Neural cell (in vitro differentiated cells): ENCODE measurements around the gene HRH2. TPM values are rescaled to one million over a fixed set of nuclear protein-coding genes. Genes with fewer than 3 reads are reported as not detected.

ENCODE experiments used
- H2AFZ ChIP-seq: fragments of 200-600, 300-800 bp; sonication (generic), shearing (Covaris generic); 2 replicates; pipeline ENCODE4 v1.6.0; 2014; ENCODE audit warnings: low read depth, mild to moderate bottlenecking, antibody characterized with exemption, low read length, moderate library complexity
- H3F3A ChIP-seq: fragments of 200-600 bp; shearing (Covaris generic); 2 replicates; pipeline ENCODE4 v1.6.1; 2016; ENCODE audit warnings: mild to moderate bottlenecking, moderate library complexity, mixed read lengths, antibody characterized with exemption, low read length; ENCODE audit not compliant: insufficient read depth, poor library complexity, severe bottlenecking
- H3K27ac ChIP-seq: fragments of 200-600, 300-800 bp; sonication (generic), shearing (Covaris generic); 2 replicates; pipeline ENCODE4 v1.5.1; 2014; ENCODE audit warnings: mild to moderate bottlenecking, low read length, moderate library complexity
- H3K27me3 ChIP-seq: fragments of 300-800, 200-600 bp; sonication (generic), shearing (Covaris generic); 2 replicates; pipeline ENCODE4 v1.6.0; 2014; ENCODE audit warnings: mild to moderate bottlenecking, low read depth, low read length, moderate library complexity; ENCODE audit not compliant: insufficient read depth
- H3K36me3 ChIP-seq: fragments of 300-800, 200-600 bp; sonication (generic), shearing (Covaris generic); 2 replicates; pipeline ENCODE4 v1.5.1; 2014; ENCODE audit warnings: mild to moderate bottlenecking, antibody characterized with exemption, low read length, moderate library complexity; ENCODE audit not compliant: insufficient read depth
- H3K4me2 ChIP-seq: fragments of 300-800, 200-600 bp; sonication (generic), shearing (Covaris generic); 2 replicates; pipeline ENCODE4 v1.6.0; 2014; ENCODE audit warnings: mild to moderate bottlenecking, low read length
- H3K4me3 ChIP-seq: fragments of 300-800, 200-600 bp; sonication (generic), shearing (Covaris generic); 2 replicates; pipeline ENCODE4 v1.5.1; 2014; ENCODE audit warnings: mild to moderate bottlenecking, low read length, moderate library complexity
- H3K79me2 ChIP-seq: fragments of 200-600 bp; shearing (Covaris generic); replicated peaks from 2 replicates; pipeline ENCODE4 v1.6.0; 2014; ENCODE audit warnings: mild to moderate bottlenecking, low read length, moderate library complexity; ENCODE audit not compliant: insufficient read depth
- H3K9ac ChIP-seq: fragments of 300-800, 200-600 bp; sonication (generic), shearing (Covaris generic); 2 replicates; pipeline ENCODE4 v1.6.1; 2016; ENCODE audit warnings: mild to moderate bottlenecking, low read length, mixed read lengths
- H3K9me2 ChIP-seq: fragments of 200-600 bp; shearing (Covaris generic); 2 replicates; pipeline ENCODE4 v1.6.1; 2016; ENCODE audit warnings: mild to moderate bottlenecking, low read length, mixed read lengths; ENCODE audit not compliant: insufficient read depth
- H3K9me3 ChIP-seq: fragments of 200-600, 300-800 bp; sonication (generic), shearing (Covaris generic); 2 replicates; pipeline ENCODE4 v1.6.1; 2016; ENCODE audit warnings: mild to moderate bottlenecking, mixed run types, low read length, moderate library complexity, mixed read lengths
- H4K20me1 ChIP-seq: fragments of 200-600 bp; shearing (Covaris generic); 2 replicates; pipeline ENCODE4 v1.6.1; 2016; ENCODE audit warnings: mild to moderate bottlenecking, mixed run types; ENCODE audit not compliant: insufficient read depth
- CTCF ChIP-seq: fragments of 450-650 bp; IDR thresholded peaks from 2 replicates; pipeline ENCODE4 v1.5.1; 2014; ENCODE audit warnings: antibody characterized with exemption, mild to moderate bottlenecking, moderate library complexity; ENCODE audit not compliant: poor library complexity, severe bottlenecking
- EP300 ChIP-seq: fragments of 450-650 bp; conservative IDR thresholded peaks from 2 replicates; pipeline ENCODE4 v1.6.1; 2014; ENCODE audit warnings: antibody characterized with exemption, mild to moderate bottlenecking, moderate library complexity; ENCODE audit not compliant: poor library complexity, severe bottlenecking
- EZH2 ChIP-seq: fragments of 200-600, 300-800 bp; shearing (Covaris generic), sonication (generic); IDR thresholded peaks from 2 replicates; pipeline ENCODE4 v1.6.1; 2014; ENCODE audit warnings: antibody characterized with exemption, low read length, borderline replicate concordance, mild to moderate bottlenecking; ENCODE audit not compliant: insufficient read depth, poor library complexity, severe bottlenecking
- MXI1 ChIP-seq: fragments of 450-650 bp; conservative IDR thresholded peaks from 2 replicates; pipeline ENCODE4 v1.6.1; 2014; ENCODE audit warnings: antibody characterized with exemption, mild to moderate bottlenecking; ENCODE audit not compliant: poor library complexity, severe bottlenecking
- POLR2AphosphoS5 ChIP-seq: IDR thresholded peaks from 2 replicates; pipeline ENCODE4 v1.6.1; 2012
- RAD21 ChIP-seq: fragments of 450-650 bp; conservative IDR thresholded peaks from 2 replicates; pipeline ENCODE4 v1.6.1; 2014; ENCODE audit warnings: antibody characterized with exemption, mild to moderate bottlenecking, moderate library complexity
- REST ChIP-seq: IDR thresholded peaks from 2 replicates; pipeline ENCODE4 v1.6.1; 2012; ENCODE audit warnings: borderline replicate concordance
- SMC3 ChIP-seq: fragments of 450-650 bp; conservative IDR thresholded peaks from 2 replicates; pipeline ENCODE4 v1.6.1; 2014; ENCODE audit warnings: antibody characterized with exemption, mild to moderate bottlenecking, moderate library complexity; ENCODE audit not compliant: poor library complexity
- TAF1 ChIP-seq: IDR thresholded peaks from 2 replicates; pipeline ENCODE4 v1.6.1; 2012; ENCODE audit warnings: low read depth
- polyA plus RNA-seq: library from polyadenylated mRNA; depleted of rRNA; stranded (reverse); fragments of >200 nt; gene quantifications from 2 replicates; pipeline ENCODE4 v1.2.3, GENCODE V29; 2014

Gene HRH2
- polyA plus RNA-seq, 1 donor from 2014 or later, result 0.09 TPM

DNA sequence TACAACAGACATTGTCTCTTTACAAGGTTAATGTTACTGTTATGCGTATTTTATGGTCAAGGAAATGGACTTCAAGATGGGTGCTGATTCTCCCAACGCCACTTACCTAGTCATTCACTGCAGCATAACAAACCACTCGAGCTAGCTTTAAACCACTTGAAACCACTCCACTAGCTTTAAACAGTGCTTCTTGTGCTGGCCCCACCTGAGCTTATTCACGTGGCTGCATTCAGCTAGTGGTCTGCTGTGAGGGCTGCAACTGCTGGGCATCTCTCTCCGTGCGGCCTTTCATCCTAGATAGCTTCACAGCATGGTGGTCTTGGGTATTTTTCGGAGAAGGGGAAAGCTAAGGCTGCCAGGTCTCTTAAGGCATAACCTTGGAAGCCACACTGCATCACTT, 3.5 kb upstream of the HRH2 start:
- H2AFZ ChIP-seq, result no peak overlapping the region
- H3K27me3 ChIP-seq, result peaks cover 22% of the 10 kb centered on the region
- H3F3A ChIP-seq, result no peaks in the 10 kb centered on the region
- no peak for TF ChIP-seq MXI1
- TF ChIP-seq RAD21, result no peak
- no peak for TF ChIP-seq TAF1
- no peak for TF ChIP-seq CTCF
- no peak for TF ChIP-seq SMC3
- no peak for TF ChIP-seq REST
- TF ChIP-seq POLR2AphosphoS5, result no peak
- no peak for TF ChIP-seq EP300
- TF ChIP-seq EZH2, result no peak
- H3K9me2 ChIP-seq, result no peaks in the 10 kb centered on the region
- no peaks in the 10 kb centered on the region for H3K36me3 ChIP-seq
- no peak overlapping the region for H3K4me2 ChIP-seq
- no peaks in the 10 kb centered on the region for H4K20me1 ChIP-seq
- no peaks in the 10 kb centered on the region for H3K79me2 ChIP-seq
- H3K27ac ChIP-seq, result no peak overlapping the region
- no peaks in the 10 kb centered on the region for H3K9me3 ChIP-seq
- H3K4me3 ChIP-seq, result no peak overlapping the region
- no peak overlapping the region for H3K9ac ChIP-seq

GRCh38 chr5:175654807-175655206, 3.1 kb upstream of the HRH2 start:
- Histone ChIP-seq H3K36me3 (no peaks in the 10 kb centered on the region), H3K9me2 (no peaks in the 10 kb centered on the region), H4K20me1 (no peaks in the 10 kb centered on the region), H3K4me2 (no peak overlapping the region), H2AFZ (no peak overlapping the region), H3K4me3 (no peak overlapping the region), H3K27ac (no peak overlapping the region), H3K9ac (no peak overlapping the region), H3K9me3 (no peaks in the 10 kb centered on the region), H3F3A (no peaks in the 10 kb centered on the region), H3K27me3 (peaks cover 23% of the 10 kb centered on the region), H3K79me2 (no peaks in the 10 kb centered on the region)
- no peak for TF ChIP-seq CTCF
- TF ChIP-seq MXI1, result no peak
- no peak for TF ChIP-seq SMC3
- TF ChIP-seq RAD21, result no peak
- TF ChIP-seq TAF1, result no peak
- TF ChIP-seq REST, result no peak
- no peak for TF ChIP-seq EZH2
- TF ChIP-seq EP300, result no peak
- TF ChIP-seq POLR2AphosphoS5, result no peak
